HepG2 (cell line): Measurements from ENCODE around the gene PLSCR5. TPM values are rescaled to one million over a fixed set of nuclear protein-coding genes. Genes with fewer than 3 reads are reported as not detected.

Experiments used
- EED ChIP-seq: sonication (generic); formaldehyde crosslinking; IDR thresholded peaks from 2 replicates; pipeline ENCODE4 v1.5.0; 2020; ENCODE audit warnings: mild to moderate bottlenecking, missing genetic modification reagents
- FOXA3 ChIP-seq: IDR thresholded peaks from 2 replicates; pipeline ENCODE4 v1.6.1; 2016; ENCODE audit warnings: missing genetic modification reagents, missing compliant biosample characterization
- HOXA3 ChIP-seq: sonication (generic); formaldehyde crosslinking; IDR thresholded peaks from 2 replicates; pipeline ENCODE4 v1.5.0; 2020; ENCODE audit warnings: missing genetic modification reagents
- MATR3 ChIP-seq: sonication (generic); formaldehyde crosslinking; IDR thresholded peaks from 2 replicates; pipeline ENCODE4 v1.4.0; 2020; ENCODE audit warnings: missing genetic modification reagents
- MTA3 ChIP-seq: sonication (generic); formaldehyde crosslinking; IDR thresholded peaks from 2 replicates; pipeline ENCODE4 v1.4.0; 2020; ENCODE audit warnings: missing genetic modification reagents
- MZF1 ChIP-seq: sonication (generic); formaldehyde crosslinking; IDR thresholded peaks from 2 replicates; pipeline ENCODE4 v1.8.1; 2023; ENCODE audit warnings: mild to moderate bottlenecking, missing genetic modification reagents, borderline replicate concordance
- YEATS2 ChIP-seq: sonication (generic); formaldehyde crosslinking; IDR thresholded peaks from 2 replicates; pipeline ENCODE4 v1.4.0; 2020; ENCODE audit warnings: missing genetic modification reagents, borderline replicate concordance
- ZFP36 ChIP-seq: fragments of 150-350 bp; IDR thresholded peaks from 2 replicates; pipeline ENCODE4 v1.6.1; 2018; ENCODE audit warnings: borderline replicate concordance, low read length, low read depth; ENCODE audit not compliant: partially characterized antibody
- ZIK1 ChIP-seq: sonication (generic); formaldehyde crosslinking; IDR thresholded peaks from 2 replicates; pipeline ENCODE4 v1.5.0; 2020; ENCODE audit warnings: mild to moderate bottlenecking, low read depth, missing genetic modification reagents, borderline replicate concordance
- ZNF333 ChIP-seq: sonication (generic); formaldehyde crosslinking; IDR thresholded peaks from 2 replicates; pipeline ENCODE4 v1.4.0; 2020; ENCODE audit warnings: mild to moderate bottlenecking, missing genetic modification reagents, borderline replicate concordance
- ZNF430 ChIP-seq: sonication (generic); formaldehyde crosslinking; IDR thresholded peaks from 2 replicates; pipeline ENCODE4 v1.9.0; 2021; ENCODE audit warnings: mild to moderate bottlenecking, missing genetic modification reagents
- ZNF569 ChIP-seq: sonication (generic); formaldehyde crosslinking; IDR thresholded peaks from 2 replicates; pipeline ENCODE4 v1.5.0; 2020; ENCODE audit warnings: mild to moderate bottlenecking, missing genetic modification reagents, moderate library complexity, borderline replicate concordance
- polyA plus RNA-seq, 8 experiments: library from polyadenylated mRNA; depleted of rRNA in 3 of 8; stranded (reverse) in 7 of 8; unstranded in 1 of 8; fragments of >200 nt; fragmentation: Illumina TruSeq in 4 of 8; extraction: Trizol in 4 of 8; gene quantifications; 2 replicates each; pipeline versions ENCODE4 v1.2.1 to v1.2.3, GENCODE V29; 2011 to 2016; ENCODE audit warnings: low read depth in 4 of 8, missing spikeins in 1 of 8, mixed read lengths in 1 of 8; ENCODE audit not compliant: insufficient read depth in 1 of 8
- total RNA-seq, 5 experiments: library from RNA; depleted of rRNA; stranded (reverse); fragments of >200 nt; fragmentation: Illumina TruSeq; extraction: Trizol; gene quantifications; 2 replicates each; pipeline ENCODE4 v1.2.3, GENCODE V29; 2016; ENCODE audit warnings: low read depth in 1 of 5
- TF ChIP-seq, protein P1 (sequence below): sonication (generic); formaldehyde crosslinking; IDR thresholded peaks from 2 replicates; pipeline ENCODE4 v1.8.1; 2023; ENCODE audit warnings: mild to moderate bottlenecking, inconsistent platforms, moderate library complexity, missing genetic modification reagents, borderline replicate concordance
- TF ChIP-seq, protein P2 (sequence below): sonication (generic); formaldehyde crosslinking; IDR thresholded peaks from 2 replicates; pipeline ENCODE4 v1.4.0; 2020; ENCODE audit warnings: mild to moderate bottlenecking, missing genetic modification reagents, borderline replicate concordance
- TF ChIP-seq, protein P3 (sequence below): sonication (generic); formaldehyde crosslinking; IDR thresholded peaks from 2 replicates; pipeline ENCODE4 v1.8.1; 2023; ENCODE audit warnings: mild to moderate bottlenecking, moderate library complexity, missing genetic modification reagents
- TF ChIP-seq, protein P4 (sequence below): sonication (generic); formaldehyde crosslinking; IDR thresholded peaks from 2 replicates; pipeline ENCODE4 v1.8.1; 2023; ENCODE audit warnings: mild to moderate bottlenecking, missing genetic modification reagents, borderline replicate concordance
- TF ChIP-seq, protein P5 (sequence below): IDR thresholded peaks from 2 replicates; pipeline ENCODE4 v1.6.1; 2016; ENCODE audit warnings: missing genetic modification reagents, missing compliant biosample characterization
- TF ChIP-seq, protein P6 (sequence below): sonication (generic); formaldehyde crosslinking; IDR thresholded peaks from 2 replicates; pipeline ENCODE4 v1.4.0; 2020; ENCODE audit warnings: mild to moderate bottlenecking, missing genetic modification reagents
- TF ChIP-seq, protein P7 (sequence below): IDR thresholded peaks from 2 replicates; pipeline ENCODE4 v1.6.1; 2016

Gene PLSCR5
- total and polyA plus RNA-seq, 2 of the 13 experiments (the other 11 are each of a cell fraction or from before 2014, with no cell fraction given) = 0.50 TPM; not detected in 1

DNA sequence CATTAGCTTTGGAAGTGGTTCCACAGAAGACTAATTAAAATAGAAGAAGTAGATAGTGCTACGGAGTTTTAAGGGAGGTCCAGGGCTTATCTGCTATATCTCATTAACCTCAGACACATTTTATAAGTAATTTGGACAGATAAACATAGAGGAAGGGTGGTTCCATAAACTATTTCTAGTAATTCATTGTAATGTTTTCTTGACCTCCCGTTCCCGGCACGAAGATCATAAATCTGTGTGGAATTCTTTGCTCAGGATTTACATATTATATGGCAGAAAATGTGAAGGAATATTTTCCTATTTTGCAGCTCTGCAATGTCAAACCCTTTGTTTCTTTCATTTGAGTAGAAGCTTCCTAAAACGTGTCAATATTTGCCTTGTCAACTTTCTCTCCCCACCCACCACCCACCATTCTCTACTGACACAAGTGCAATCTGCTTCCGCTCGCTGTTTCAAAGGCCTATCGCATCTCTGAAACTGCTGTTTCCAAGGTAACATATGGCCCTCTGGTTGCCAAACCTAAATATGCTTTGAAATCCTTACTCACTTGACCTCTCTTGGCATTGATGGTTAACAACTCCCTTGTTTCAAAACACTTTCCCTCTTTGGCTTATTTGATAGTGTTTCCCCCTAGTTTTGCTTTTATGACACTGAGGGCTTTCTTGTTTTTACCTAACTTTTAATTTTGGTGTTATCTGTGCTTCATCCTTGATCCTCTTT, 21.4 kb upstream of the PLSCR5 start (continued):
- TF ChIP-seq, protein P1, sequence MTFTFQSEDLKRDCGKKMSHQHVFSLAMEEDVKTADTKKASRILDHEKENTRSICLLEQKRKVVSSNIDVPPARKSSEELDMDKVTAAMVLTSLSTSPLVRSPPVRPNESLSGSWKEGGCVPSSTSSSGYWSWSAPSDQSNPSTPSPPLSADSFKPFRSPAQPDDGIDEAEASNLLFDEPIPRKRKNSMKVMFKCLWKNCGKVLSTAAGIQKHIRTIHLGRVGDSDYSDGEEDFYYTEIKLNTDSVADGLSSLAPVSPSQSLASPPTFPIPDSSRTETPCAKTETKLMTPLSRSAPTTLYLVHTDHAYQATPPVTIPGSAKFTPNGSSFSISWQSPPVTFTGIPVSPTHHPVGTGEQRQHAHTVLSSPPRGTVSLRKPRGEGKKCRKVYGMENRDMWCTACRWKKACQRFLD (CRISPR knock-in tag) = no peak
- TF ChIP-seq, protein P2, sequence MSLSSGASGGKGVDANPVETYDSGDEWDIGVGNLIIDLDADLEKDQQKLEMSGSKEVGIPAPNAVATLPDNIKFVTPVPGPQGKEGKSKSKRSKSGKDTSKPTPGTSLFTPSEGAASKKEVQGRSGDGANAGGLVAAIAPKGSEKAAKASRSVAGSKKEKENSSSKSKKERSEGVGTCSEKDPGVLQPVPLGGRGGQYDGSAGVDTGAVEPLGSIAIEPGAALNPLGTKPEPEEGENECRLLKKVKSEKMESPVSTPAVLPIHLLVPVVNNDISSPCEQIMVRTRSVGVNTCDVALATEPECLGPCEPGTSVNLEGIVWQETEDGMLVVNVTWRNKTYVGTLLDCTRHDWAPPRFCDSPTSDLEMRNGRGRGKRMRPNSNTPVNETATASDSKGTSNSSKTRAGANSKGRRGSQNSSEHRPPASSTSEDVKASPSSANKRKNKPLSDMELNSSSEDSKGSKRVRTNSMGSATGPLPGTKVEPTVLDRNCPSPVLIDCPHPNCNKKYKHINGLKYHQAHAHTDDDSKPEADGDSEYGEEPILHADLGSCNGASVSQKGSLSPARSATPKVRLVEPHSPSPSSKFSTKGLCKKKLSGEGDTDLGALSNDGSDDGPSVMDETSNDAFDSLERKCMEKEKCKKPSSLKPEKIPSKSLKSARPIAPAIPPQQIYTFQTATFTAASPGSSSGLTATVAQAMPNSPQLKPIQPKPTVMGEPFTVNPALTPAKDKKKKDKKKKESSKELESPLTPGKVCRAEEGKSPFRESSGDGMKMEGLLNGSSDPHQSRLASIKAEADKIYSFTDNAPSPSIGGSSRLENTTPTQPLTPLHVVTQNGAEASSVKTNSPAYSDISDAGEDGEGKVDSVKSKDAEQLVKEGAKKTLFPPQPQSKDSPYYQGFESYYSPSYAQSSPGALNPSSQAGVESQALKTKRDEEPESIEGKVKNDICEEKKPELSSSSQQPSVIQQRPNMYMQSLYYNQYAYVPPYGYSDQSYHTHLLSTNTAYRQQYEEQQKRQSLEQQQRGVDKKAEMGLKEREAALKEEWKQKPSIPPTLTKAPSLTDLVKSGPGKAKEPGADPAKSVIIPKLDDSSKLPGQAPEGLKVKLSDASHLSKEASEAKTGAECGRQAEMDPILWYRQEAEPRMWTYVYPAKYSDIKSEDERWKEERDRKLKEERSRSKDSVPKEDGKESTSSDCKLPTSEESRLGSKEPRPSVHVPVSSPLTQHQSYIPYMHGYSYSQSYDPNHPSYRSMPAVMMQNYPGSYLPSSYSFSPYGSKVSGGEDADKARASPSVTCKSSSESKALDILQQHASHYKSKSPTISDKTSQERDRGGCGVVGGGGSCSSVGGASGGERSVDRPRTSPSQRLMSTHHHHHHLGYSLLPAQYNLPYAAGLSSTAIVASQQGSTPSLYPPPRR = peak; percentile 96
- TF ChIP-seq ZNF333 (CRISPR knock-in tag) (no peak), ZFP36 (no peak), ZNF430 (CRISPR knock-in tag) (no peak), MATR3 (no peak), MZF1 (CRISPR knock-in tag) (no peak), MTA3 (CRISPR knock-in tag) (no peak), YEATS2 (CRISPR knock-in tag) (no peak; the same call in 1 of the 2 replicates), EED (CRISPR knock-in tag) (no peak), HOXA3 (CRISPR knock-in tag) (peak; percentile 64; the same call in 1 of the 2 replicates), ZNF569 (CRISPR knock-in tag) (no peak), ZIK1 (CRISPR knock-in tag) (no peak), FOXA3 (CRISPR knock-in tag) (peak; percentile 98)
- TF ChIP-seq, protein P3, sequence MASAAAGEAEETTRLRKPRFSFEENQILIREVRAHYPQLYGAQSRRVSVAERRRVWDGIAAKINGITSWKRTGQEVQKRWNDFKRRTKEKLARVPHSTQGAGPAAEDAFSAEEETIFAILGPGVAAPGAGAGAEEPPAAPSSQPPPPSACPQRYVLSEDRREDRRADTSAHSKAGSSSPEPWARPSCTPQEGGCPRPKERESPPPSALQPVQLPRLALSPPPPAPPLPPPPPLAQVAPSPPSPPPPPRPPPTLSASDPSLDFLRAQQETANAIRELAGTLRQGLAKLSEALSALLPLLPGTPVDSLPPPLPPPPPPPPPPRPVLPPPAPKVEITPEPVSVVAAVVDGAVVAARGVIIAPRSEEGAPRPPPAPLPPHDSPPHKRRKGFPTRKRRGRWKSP (CRISPR knock-in tag) = 0 out of 2 replicates have a peak, but pooled peaks have one; percentile 50
- TF ChIP-seq, protein P4, sequence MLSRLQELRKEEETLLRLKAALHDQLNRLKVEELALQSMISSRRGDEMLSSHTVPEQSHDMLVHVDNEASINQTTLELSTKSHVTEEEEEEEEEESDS (CRISPR knock-in tag) = no peak
- TF ChIP-seq, protein P5, sequence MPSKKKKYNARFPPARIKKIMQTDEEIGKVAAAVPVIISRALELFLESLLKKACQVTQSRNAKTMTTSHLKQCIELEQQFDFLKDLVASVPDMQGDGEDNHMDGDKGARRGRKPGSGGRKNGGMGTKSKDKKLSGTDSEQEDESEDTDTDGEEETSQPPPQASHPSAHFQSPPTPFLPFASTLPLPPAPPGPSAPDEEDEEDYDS (CRISPR knock-in tag) = no peak
- TF ChIP-seq, protein P6, sequence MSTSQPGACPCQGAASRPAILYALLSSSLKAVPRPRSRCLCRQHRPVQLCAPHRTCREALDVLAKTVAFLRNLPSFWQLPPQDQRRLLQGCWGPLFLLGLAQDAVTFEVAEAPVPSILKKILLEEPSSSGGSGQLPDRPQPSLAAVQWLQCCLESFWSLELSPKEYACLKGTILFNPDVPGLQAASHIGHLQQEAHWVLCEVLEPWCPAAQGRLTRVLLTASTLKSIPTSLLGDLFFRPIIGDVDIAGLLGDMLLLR = no peak
- TF ChIP-seq, protein P7, sequence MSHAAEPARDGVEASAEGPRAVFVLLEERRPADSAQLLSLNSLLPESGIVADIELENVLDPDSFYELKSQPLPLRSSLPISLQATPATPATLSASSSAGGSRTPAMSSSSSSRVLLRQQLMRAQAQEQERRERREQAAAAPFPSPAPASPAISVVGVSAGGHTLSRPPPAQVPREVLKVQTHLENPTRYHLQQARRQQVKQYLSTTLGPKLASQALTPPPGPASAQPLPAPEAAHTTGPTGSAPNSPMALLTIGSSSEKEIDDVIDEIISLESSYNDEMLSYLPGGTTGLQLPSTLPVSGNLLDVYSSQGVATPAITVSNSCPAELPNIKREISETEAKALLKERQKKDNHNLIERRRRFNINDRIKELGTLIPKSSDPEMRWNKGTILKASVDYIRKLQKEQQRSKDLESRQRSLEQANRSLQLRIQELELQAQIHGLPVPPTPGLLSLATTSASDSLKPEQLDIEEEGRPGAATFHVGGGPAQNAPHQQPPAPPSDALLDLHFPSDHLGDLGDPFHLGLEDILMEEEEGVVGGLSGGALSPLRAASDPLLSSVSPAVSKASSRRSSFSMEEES (CRISPR knock-in tag) = peak; percentile 86
